Prostate gland (tissue), 2 donors: Measurements from ENCODE around the gene SMAD7.

Experiments used
- POLR2A ChIP-seq: fragments of 450-650 bp; IDR thresholded peaks from one replicate; pipeline ENCODE4 v1.6.1; 2016; ENCODE audit warnings: antibody characterized with exemption, mild to moderate bottlenecking
- POLR2AphosphoS5 ChIP-seq: sonication (generic); formaldehyde crosslinking; IDR thresholded peaks from one replicate; pipeline ENCODE4 v1.6.1; 2017; ENCODE audit warnings: antibody characterized with exemption
- TF ChIP-seq, protein P1 (sequence below), 4 experiments: fragments of 200-600 bp in 2 of 4; fragments of 450-650 bp in 2 of 4; sonication (generic) in 2 of 4; IDR thresholded peaks; 1 replicate in 3 of 4; 2 replicates in 1 of 4; pipeline ENCODE4 v1.5.1; 2016 to 2019; ENCODE audit warnings: antibody characterized with exemption in 4 of 4, mild to moderate bottlenecking in 2 of 4, moderate library complexity in 2 of 4

- TF ChIP-seq, protein P1, sequence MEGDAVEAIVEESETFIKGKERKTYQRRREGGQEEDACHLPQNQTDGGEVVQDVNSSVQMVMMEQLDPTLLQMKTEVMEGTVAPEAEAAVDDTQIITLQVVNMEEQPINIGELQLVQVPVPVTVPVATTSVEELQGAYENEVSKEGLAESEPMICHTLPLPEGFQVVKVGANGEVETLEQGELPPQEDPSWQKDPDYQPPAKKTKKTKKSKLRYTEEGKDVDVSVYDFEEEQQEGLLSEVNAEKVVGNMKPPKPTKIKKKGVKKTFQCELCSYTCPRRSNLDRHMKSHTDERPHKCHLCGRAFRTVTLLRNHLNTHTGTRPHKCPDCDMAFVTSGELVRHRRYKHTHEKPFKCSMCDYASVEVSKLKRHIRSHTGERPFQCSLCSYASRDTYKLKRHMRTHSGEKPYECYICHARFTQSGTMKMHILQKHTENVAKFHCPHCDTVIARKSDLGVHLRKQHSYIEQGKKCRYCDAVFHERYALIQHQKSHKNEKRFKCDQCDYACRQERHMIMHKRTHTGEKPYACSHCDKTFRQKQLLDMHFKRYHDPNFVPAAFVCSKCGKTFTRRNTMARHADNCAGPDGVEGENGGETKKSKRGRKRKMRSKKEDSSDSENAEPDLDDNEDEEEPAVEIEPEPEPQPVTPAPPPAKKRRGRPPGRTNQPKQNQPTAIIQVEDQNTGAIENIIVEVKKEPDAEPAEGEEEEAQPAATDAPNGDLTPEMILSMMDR (IDR thresholded peaks at IDR 0.05) = no peak
- TF ChIP-seq POLR2A = no peak
- TF ChIP-seq POLR2AphosphoS5 = no peak
Measured at GRCh38 chr18:48950536-48951447, at the start of gene SMAD7.
